Stomach (tissue), 9 donors: ENCODE data around the gene CNGA2. TPM values are rescaled to one million over a fixed set of nuclear protein-coding genes. Genes with fewer than 3 reads are reported as not detected.

ENCODE experiments used
- DNase-seq, 2 donors: peaks; one replicate each; pipeline versions ENCODE4 v3.0.0 to v3.0.0-alpha.2; 2013 to 2019
- H3K27ac ChIP-seq, 5 donors: fragments of 200-600 bp in 4 of 5; sonication (generic) in 4 of 5; one replicate each; pipeline ENCODE4 v1.5.1; 2013 to 2019; ENCODE audit warnings: mild to moderate bottlenecking in 1 of 5, moderate library complexity in 1 of 5
- H3K27me3 ChIP-seq, 3 donors: fragments of 200-600 bp; sonication (generic); one replicate each; pipeline ENCODE4 v1.5.1; 2017 to 2019; ENCODE audit warnings: mixed run types in 1 of 3
- H3K36me3 ChIP-seq, 4 donors: fragments of 200-600 bp; sonication (generic); 1 replicate in 3 of 4; 2 replicates in 1 of 4; pipeline ENCODE4 v1.5.1; 2016 to 2019
- H3K4me1 ChIP-seq, 4 donors: fragments of 200-600 bp; sonication (generic); one replicate each; pipeline ENCODE4 v1.5.1; 2016 to 2019
- H3K4me3 ChIP-seq, 4 donors: fragments of 200-600 bp; sonication (generic) in 3 of 4; one replicate each; pipeline ENCODE4 v1.5.1; 2016 to 2019; ENCODE audit warnings: mild to moderate bottlenecking in 1 of 4
- H3K9me3 ChIP-seq, 4 donors: fragments of 200-600 bp; sonication (generic); one replicate each; pipeline ENCODE4 v1.5.1; 2016 to 2019
- EP300 ChIP-seq: sonication (generic); formaldehyde crosslinking; IDR thresholded peaks from one replicate; pipeline ENCODE4 v1.6.1; 2017; ENCODE audit warnings: antibody characterized with exemption
- POLR2A ChIP-seq, 4 donors: fragments of 450-650 bp; IDR thresholded peaks; one replicate each; pipeline ENCODE4 v1.6.1; 2016; ENCODE audit warnings: antibody characterized with exemption in 4 of 4, control low read depth in 2 of 4, mild to moderate bottlenecking in 1 of 4, moderate library complexity in 1 of 4
- POLR2AphosphoS5 ChIP-seq, 3 donors: sonication (generic); formaldehyde crosslinking; IDR thresholded peaks; one replicate each; pipeline ENCODE4 v1.6.1; 2016; ENCODE audit warnings: antibody characterized with exemption in 3 of 3
- WGBS, 5 donors: extraction: QIAGEN DNeasy Blood & Tissue Kit in 3 of 5; methylation state at CpG; one replicate each; pipeline versions ENCODE4 v1.1.5 to v1.1.7; 2013 to 2018; 5-methylcytosine and 5-hydroxymethylcytosine counted together
- intact Hi-C: fragments of 100-400 bp; cut with DNase I; formaldehyde crosslinking; loops from one replicate; pipeline ENCODE4 v1.15.1; 2023; ENCODE audit warnings: low total_unique reads
- polyA plus RNA-seq, 3 donors: library from polyadenylated mRNA; stranded (reverse); fragments of 200-250 nt; gene quantifications; one replicate each; pipeline ENCODE4 v1.2.3, GENCODE V29; 2013
- total RNA-seq, 5 donors: library from RNA; depleted of rRNA; stranded (reverse); fragments of >200 nt; gene quantifications; one replicate each; pipeline versions ENCODE4 v1.1.0 to v1.2.3, GENCODE V29; 2014 to 2016
- TF ChIP-seq, protein P1 (sequence below), 7 experiments: fragments of 450-650 bp in 4 of 7; fragments of 200-600 bp in 3 of 7; sonication (generic) in 3 of 7; IDR thresholded peaks; one replicate each; pipeline ENCODE4 v1.5.1; 2016 to 2019; ENCODE audit warnings: antibody characterized with exemption in 7 of 7, control low read depth in 2 of 7, mild to moderate bottlenecking in 1 of 7
- donor health status: healthy with polysubstance abuse.
- donor health status: Bipolar disorder and iron deficiency.
- donor health status: healthy.

CNGA2 gene
- total and polyA plus RNA-seq, 8 donors: not detected

DNA sequence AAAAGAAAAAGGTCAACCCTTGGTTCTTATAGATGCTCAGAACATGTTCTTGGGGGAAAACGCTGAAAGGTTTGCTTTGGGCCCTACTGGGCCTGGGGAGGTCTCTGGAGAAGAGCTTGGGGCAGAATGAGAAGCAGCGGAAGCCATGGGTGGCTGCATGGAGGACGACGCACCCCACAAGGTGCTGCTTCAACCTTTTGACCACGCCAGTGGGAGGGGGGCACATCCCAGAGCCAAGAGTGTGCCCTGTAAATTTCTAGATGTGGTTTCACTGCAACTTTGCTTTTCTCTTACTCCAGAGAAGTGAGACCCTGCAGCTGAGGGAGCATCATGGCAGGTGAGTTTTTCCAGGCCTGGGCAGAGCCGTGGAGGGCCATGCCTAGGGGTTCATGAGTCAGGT lies 36.1 kb upstream of the CNGA2 start:
- Histone ChIP-seq H3K36me3 (no peaks in the 10 kb centered on the region), H3K4me3 (no peak overlapping the region), H3K4me1 (peaks cover 0 to 4% (median 0%) of the 10 kb centered on the region in 4 donors), H3K27me3 (peaks cover 0 to 25% (median 24%) of the 10 kb centered on the region in 3 donors), H3K9me3 (no peaks in the 10 kb centered on the region), H3K27ac (no peak overlapping the region)
- DNase-seq: no peak
- intact Hi-C loops: no loop called here
- TF ChIP-seq, protein P1, sequence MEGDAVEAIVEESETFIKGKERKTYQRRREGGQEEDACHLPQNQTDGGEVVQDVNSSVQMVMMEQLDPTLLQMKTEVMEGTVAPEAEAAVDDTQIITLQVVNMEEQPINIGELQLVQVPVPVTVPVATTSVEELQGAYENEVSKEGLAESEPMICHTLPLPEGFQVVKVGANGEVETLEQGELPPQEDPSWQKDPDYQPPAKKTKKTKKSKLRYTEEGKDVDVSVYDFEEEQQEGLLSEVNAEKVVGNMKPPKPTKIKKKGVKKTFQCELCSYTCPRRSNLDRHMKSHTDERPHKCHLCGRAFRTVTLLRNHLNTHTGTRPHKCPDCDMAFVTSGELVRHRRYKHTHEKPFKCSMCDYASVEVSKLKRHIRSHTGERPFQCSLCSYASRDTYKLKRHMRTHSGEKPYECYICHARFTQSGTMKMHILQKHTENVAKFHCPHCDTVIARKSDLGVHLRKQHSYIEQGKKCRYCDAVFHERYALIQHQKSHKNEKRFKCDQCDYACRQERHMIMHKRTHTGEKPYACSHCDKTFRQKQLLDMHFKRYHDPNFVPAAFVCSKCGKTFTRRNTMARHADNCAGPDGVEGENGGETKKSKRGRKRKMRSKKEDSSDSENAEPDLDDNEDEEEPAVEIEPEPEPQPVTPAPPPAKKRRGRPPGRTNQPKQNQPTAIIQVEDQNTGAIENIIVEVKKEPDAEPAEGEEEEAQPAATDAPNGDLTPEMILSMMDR (IDR thresholded peaks at IDR 0.05): no peak
- no peak for TF ChIP-seq POLR2AphosphoS5 (IDR thresholded peaks at IDR 0.05)
- no peak for TF ChIP-seq EP300
- no peak for TF ChIP-seq POLR2A (IDR thresholded peaks at IDR 0.05)
- 64 to 92% (median 87%) methylated on average over 3 to 6 of the region's 6 CpGs for WGBS, 5 donors

DNA sequence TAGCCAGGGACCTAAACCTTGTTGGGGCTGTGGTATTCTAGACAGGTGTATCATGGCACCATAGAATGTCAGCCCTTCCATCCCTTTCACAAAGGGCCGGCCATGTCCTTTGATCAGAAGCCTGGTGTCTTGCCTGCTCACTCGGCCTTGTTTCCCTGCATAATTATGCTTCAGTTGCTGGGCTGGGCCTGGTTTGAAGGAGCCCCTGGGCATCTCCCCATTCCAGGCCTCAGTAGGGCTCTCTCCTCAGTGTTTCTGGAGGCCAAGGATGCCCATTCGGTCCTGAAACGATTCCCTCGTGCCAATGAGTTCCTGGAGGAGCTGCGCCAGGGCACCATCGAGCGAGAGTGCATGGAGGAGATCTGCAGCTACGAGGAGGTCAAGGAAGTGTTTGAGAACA lies 34.8 kb upstream of the CNGA2 start:
- peaks cover 0 to 18% (median 15%) of the 10 kb centered on the region in 3 donors for H3K27me3 ChIP-seq
- intact Hi-C loops: no loop called here
- peaks cover 0 to 4% (median 0%) of the 10 kb centered on the region in 4 donors for H3K4me1 ChIP-seq
- no peak for DNase-seq
- TF ChIP-seq, protein P1 (IDR thresholded peaks at IDR 0.05): no peak
- TF ChIP-seq POLR2A (IDR thresholded peaks at IDR 0.05) (no peak), EP300 (no peak), POLR2AphosphoS5 (IDR thresholded peaks at IDR 0.05) (no peak)
- H3K36me3 ChIP-seq: no peaks in the 10 kb centered on the region
- H3K4me3 ChIP-seq: no peak overlapping the region
- no peak overlapping the region for H3K27ac ChIP-seq
- H3K9me3 ChIP-seq: no peaks in the 10 kb centered on the region
- 83 to 94% (median 91%) methylated on average over 5 to 9 of the region's 9 CpGs for WGBS, 5 donors

DNA sequence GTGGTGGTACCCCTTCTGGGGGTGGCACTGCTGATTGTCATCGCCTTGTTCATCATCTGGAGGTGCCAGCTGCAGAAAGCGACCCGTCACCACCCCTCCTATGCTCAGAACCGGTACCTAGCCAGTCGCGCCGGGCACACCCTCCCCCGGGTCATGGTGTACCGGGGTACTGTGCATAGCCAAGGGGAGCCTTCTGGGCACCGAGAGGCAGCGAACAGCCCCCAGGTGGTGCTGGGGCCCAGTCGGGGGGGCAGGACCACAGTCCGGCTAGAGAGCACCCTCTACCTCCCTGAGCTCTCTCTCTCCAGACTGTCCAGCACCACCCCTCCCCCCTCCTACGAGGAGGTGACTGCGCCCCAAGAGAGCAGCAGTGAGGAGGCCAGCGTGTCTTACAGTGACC lies 34.0 kb upstream of the CNGA2 start:
- intact Hi-C loops: no loop called here
- TF ChIP-seq POLR2AphosphoS5 (IDR thresholded peaks at IDR 0.05) (no peak), EP300 (no peak), POLR2A (IDR thresholded peaks at IDR 0.05) (no peak)
- TF ChIP-seq, protein P1 (IDR thresholded peaks at IDR 0.05): no peak
- 67 to 93% (median 91%) methylated on average over 2 to 16 of the region's 16 CpGs; no CpG with 5 or more reads in 1 of the 5 donors for WGBS, 5 donors
- peaks cover 0 to 12% (median 7%) of the 10 kb centered on the region in 3 donors for H3K27me3 ChIP-seq
- no peak for DNase-seq
- no peaks in the 10 kb centered on the region for H3K4me1 ChIP-seq
- H3K27ac ChIP-seq: no peak overlapping the region
- no peaks in the 10 kb centered on the region for H3K9me3 ChIP-seq
- H3K4me3 ChIP-seq: no peak overlapping the region
- no peaks in the 10 kb centered on the region for H3K36me3 ChIP-seq

- peaks cover 0 to 7% (median 2%) of the 10 kb centered on the region in 3 donors for H3K27me3 ChIP-seq
- 92 to 99% (median 95%) methylated on average over 4 of the region's 4 CpGs; no CpG with 5 or more reads in 1 of the 5 donors for WGBS, 5 donors
- H3K36me3 ChIP-seq: no peaks in the 10 kb centered on the region
- TF ChIP-seq POLR2A (IDR thresholded peaks at IDR 0.05) (no peak), POLR2AphosphoS5 (IDR thresholded peaks at IDR 0.05) (no peak), EP300 (no peak)
- TF ChIP-seq, protein P1 (IDR thresholded peaks at IDR 0.05): no peak
- no peak overlapping the region for H3K27ac ChIP-seq
- no peak overlapping the region for H3K4me3 ChIP-seq
- H3K9me3 ChIP-seq: no peaks in the 10 kb centered on the region
- no peak for DNase-seq
- no peaks in the 10 kb centered on the region for H3K4me1 ChIP-seq
- intact Hi-C loops: no loop called here
Observed at GRCh38 chrX:151701071-151701470, 33.5 kb upstream of the CNGA2 start.
